Stimulated activated CD8-positive, alpha-beta memory T cell treated with anti-CD3 and anti-CD28 coated beads, Interleukin-12 subunit alpha, Interleukin-12 subunit beta, amount 100 ng/mL, for 24 hours (primary cell): Measurements from ENCODE around the gene NUAK1.
"Not testable (repeated sequence)": the region's sequence is repeated elsewhere in the genome, so short reads cannot be mapped to it uniquely, and the experiment has no call there.

Source experiments
- DNase-seq: peaks from one replicate; pipeline ENCODE4 v3.0.0-alpha.2; 2020; ENCODE audit errors: extremely low read depth

NUAK1 gene

GRCh38 chr12:106146987-106147386, 8.2 kb upstream of the NUAK1 start:
- DNase-seq, result no peak

- no peak for DNase-seq
Measured at GRCh38 chr12:106145539-106146447, 7.0 kb upstream of the NUAK1 start.

- DNase-seq, result no peak
Measured at GRCh38 chr12:106144847-106145246, 6.1 kb upstream of the NUAK1 start.

- DNase-seq, result no peak
Measured at GRCh38 chr12:106142591-106143261, 4.0 kb upstream of the NUAK1 start.

GRCh38 chr12:106141920-106142319, 3.2 kb upstream of the NUAK1 start:
- DNase-seq, result not testable (repeated sequence)

GRCh38 chr12:106141452-106141851, 2.7 kb upstream of the NUAK1 start:
- no peak for DNase-seq

GRCh38 chr12:106141003-106141402, 2.2 kb upstream of the NUAK1 start:
- no peak for DNase-seq

GRCh38 chr12:106140223-106140986, 1.7 kb upstream of the NUAK1 start:
- no peak for DNase-seq

GRCh38 chr12:106139422-106140171, 843 bp upstream of the NUAK1 start:
- no peak for DNase-seq

- DNase-seq, result no peak
Measured at GRCh38 chr12:106138357-106138632, 459 bp downstream of the NUAK1 start.

GRCh38 chr12:106137530-106138356, 1.0 kb downstream of the NUAK1 start:
- no peak for DNase-seq

- DNase-seq, result peak; percentile 42
Measured at GRCh38 chr12:106136263-106136662, 2.5 kb downstream of the NUAK1 start.

GRCh38 chr12:106135781-106136180, 3.0 kb downstream of the NUAK1 start:
- DNase-seq, result no peak

- DNase-seq, result no peak
Measured at GRCh38 chr12:106135075-106135474, 3.7 kb downstream of the NUAK1 start.

- DNase-seq, result no peak
Measured at GRCh38 chr12:106134294-106134949, 4.3 kb downstream of the NUAK1 start.

- no peak for DNase-seq
Measured at GRCh38 chr12:106133136-106134087, 5.3 kb downstream of the NUAK1 start.

GRCh38 chr12:106132175-106133135, 6.3 kb downstream of the NUAK1 start:
- no peak for DNase-seq

- no peak for DNase-seq
Measured at GRCh38 chr12:106131676-106132075, 7.1 kb downstream of the NUAK1 start.
